ENCODE measurements around the gene CEACAM1.
"Not testable (repeated sequence)": the region's sequence is repeated elsewhere in the genome, so short reads cannot be mapped to it uniquely, and the experiment has no call there.

The CEACAM1 gene

GRCh38 chr19:42547929-42548328 is 19.6 kb upstream of the CEACAM1 start:
- no peak for DNase-seq

- no peak for DNase-seq
Measured at GRCh38 chr19:42546831-42547500, 18.7 kb upstream of the CEACAM1 start.

- no peak for DNase-seq
Measured at GRCh38 chr19:42544146-42544545, 15.9 kb upstream of the CEACAM1 start.

- DNase-seq = no peak
Measured at GRCh38 chr19:42542791-42543190, 14.5 kb upstream of the CEACAM1 start.

GRCh38 chr19:42540071-42540553 is 11.8 kb upstream of the CEACAM1 start:
- no peak for DNase-seq

GRCh38 chr19:42538841-42539709 is 10.8 kb upstream of the CEACAM1 start:
- DNase-seq = no peak

GRCh38 chr19:42535276-42535675 is 7.0 kb upstream of the CEACAM1 start:
- not testable (repeated sequence) for DNase-seq

- DNase-seq = no peak
Measured at GRCh38 chr19:42534391-42534790, 6.1 kb upstream of the CEACAM1 start.

GRCh38 chr19:42532891-42533290 is 4.6 kb upstream of the CEACAM1 start:
- DNase-seq = no peak

GRCh38 chr19:42531313-42531712 is 3.0 kb upstream of the CEACAM1 start:
- DNase-seq = no peak

- DNase-seq = no peak
Measured at GRCh38 chr19:42529248-42529764, 1.0 kb upstream of the CEACAM1 start.

- DNase-seq = no peak
Measured at GRCh38 chr19:42524943-42525342, 3.3 kb downstream of the CEACAM1 start.

GRCh38 chr19:42524250-42524649 is 4.0 kb downstream of the CEACAM1 start:
- DNase-seq = no peak

- not testable (repeated sequence) for DNase-seq
Measured at GRCh38 chr19:42522262-42522661, 6.0 kb downstream of the CEACAM1 start.

- no peak for DNase-seq
Measured at GRCh38 chr19:42521346-42522030, 6.8 kb downstream of the CEACAM1 start.

- no peak for DNase-seq
Measured at GRCh38 chr19:42519108-42519507, 9.2 kb downstream of the CEACAM1 start.

- DNase-seq = no peak
Measured at GRCh38 chr19:42516771-42517170, 11.5 kb downstream of the CEACAM1 start.

- DNase-seq = no peak
Measured at GRCh38 chr19:42515241-42515832, 12.9 kb downstream of the CEACAM1 start.

- DNase-seq = no peak
Measured at GRCh38 chr19:42514449-42514848, 13.8 kb downstream of the CEACAM1 start.

GRCh38 chr19:42512743-42513304 is 15.5 kb downstream of the CEACAM1 start:
- DNase-seq = no peak

- no peak for DNase-seq
Measured at GRCh38 chr19:42512130-42512636, 16.1 kb downstream of the CEACAM1 start.

GRCh38 chr19:42511340-42511739 is 16.9 kb downstream of the CEACAM1 start:
- DNase-seq = no peak
